K562 (cell line): Measurements from ENCODE around the gene HHATL. TPM values are rescaled to one million over a fixed set of nuclear protein-coding genes. Genes with fewer than 3 reads are reported as not detected.

Source experiments
- ATAC-seq: fragments of 200-7000 bp; cut with Tn5 transposase; 3 replicates; pipeline ENCODE4 v1.9.1; 2020; ENCODE audit warnings: moderate library complexity
- BruUV-seq: library from RNA; stranded (reverse); fragments of 400-500 nt; replicated peaks from 2 replicates; lab custom pipeline; 2021; lab: Mats Ljungman, UMichigan
- CTCF ChIA-PET: fragments of 300-600 bp; formaldehyde crosslinking; extraction: SDS; loops from one replicate; lab custom pipeline; 2021; ENCODE audit warnings: low intra/inter-chr PET ratio; lab: Yijun Ruan, JAX
- POLR2A ChIA-PET: fragments of 300-600, 350-650 bp; sonication (Branson Sonifier 250); formaldehyde crosslinking; extraction: SDS; loops from one replicate; lab custom pipeline; 2021; ENCODE audit warnings: antibody characterized with exemption, inconsistent platforms; lab: Yijun Ruan, JAX
- DNase-seq, 4 experiments: peaks; one replicate each; pipeline versions ENCODE4 v3.0.0 to v3.0.0-alpha.2; 2011 to 2018; ENCODE audit warnings: low spot score in 3 of 4, mixed read lengths in 3 of 4; ENCODE audit errors: extremely low read depth in 1 of 4
- FAIRE-seq: peaks from 2 replicates; lab custom pipeline; 2011; peaks lifted over from hg19 to GRCh38; lab: Jason Lieb, UNC
- H2AFZ ChIP-seq: 2 replicates; pipeline ENCODE4 v1.6.0; 2011; ENCODE audit warnings: low read depth, low read length, control low read depth, inconsistent platforms
- H3K27ac ChIP-seq: fragments of 200-600 bp; 3 replicates; pipeline ENCODE4 v1.8.0; 2011; ENCODE audit warnings: low read depth, mild to moderate bottlenecking, control low read depth, inconsistent platforms, low read length, moderate library complexity, mixed read lengths; ENCODE audit errors: extremely low read depth
- H3K27me3 ChIP-seq, 2 experiments: fragments of 300-600 bp in 1 of 2; 2 replicates in 1 of 2; 3 replicates in 1 of 2; pipeline versions ENCODE4 v1.6.0 to v1.8.0; 2011; ENCODE audit warnings: inconsistent platforms in 2 of 2, low read length in 2 of 2, mild to moderate bottlenecking in 1 of 2, mixed read lengths in 1 of 2, moderate library complexity in 1 of 2; ENCODE audit not compliant: control insufficient read depth in 2 of 2, insufficient read depth in 2 of 2
- H3K36me3 ChIP-seq: fragments of 300-600 bp; 3 replicates; pipeline ENCODE4 v1.8.0; 2011; ENCODE audit warnings: mild to moderate bottlenecking, low read length, inconsistent platforms; ENCODE audit not compliant: control insufficient read depth, insufficient read depth
- H3K4me1 ChIP-seq, 2 experiments: fragments of 200-600 bp in 1 of 2; replicated peaks in 1 of 2; 2 replicates in 1 of 2; 3 replicates in 1 of 2; pipeline versions ENCODE4 v1.5.1 to v1.8.0; 2011; ENCODE audit warnings: inconsistent platforms in 2 of 2, low read length in 2 of 2, mild to moderate bottlenecking in 1 of 2, mixed read lengths in 1 of 2, moderate library complexity in 1 of 2; ENCODE audit not compliant: control insufficient read depth in 2 of 2, insufficient read depth in 2 of 2
- H3K4me2 ChIP-seq: 2 replicates; pipeline ENCODE4 v1.6.1; 2011; ENCODE audit warnings: low read length, control low read depth, inconsistent platforms, mixed read lengths; ENCODE audit not compliant: insufficient read depth
- H3K4me3 ChIP-seq: fragments of 200-600 bp; sonication (generic), shearing (Covaris generic); 2 replicates; pipeline ENCODE4 v1.5.1; 2016; ENCODE audit warnings: control low read depth, inconsistent platforms
- H3K79me2 ChIP-seq: fragments of 200-600 bp; 3 replicates; pipeline ENCODE4 v1.8.0; 2011; ENCODE audit warnings: low read length, inconsistent platforms; ENCODE audit not compliant: control insufficient read depth, insufficient read depth
- H3K9ac ChIP-seq, 2 experiments: 2 replicates each; pipeline versions ENCODE4 v1.6.0 to v1.6.1; 2011; ENCODE audit warnings: low read depth in 2 of 2, low read length in 2 of 2, control low read depth in 1 of 2, inconsistent platforms in 1 of 2, mild to moderate bottlenecking in 1 of 2, mixed read lengths in 1 of 2; ENCODE audit not compliant: insufficient read depth in 1 of 2
- H3K9me1 ChIP-seq: one replicate; pipeline ENCODE4 v1.6.0; 2011; ENCODE audit warnings: inconsistent platforms, mild to moderate bottlenecking, low read length, moderate library complexity; ENCODE audit not compliant: control insufficient read depth, insufficient read depth
- H3K9me3 ChIP-seq: replicated peaks from 2 replicates; pipeline ENCODE4 v1.5.1; 2011; ENCODE audit warnings: low read depth, low read length, inconsistent platforms; ENCODE audit not compliant: control insufficient read depth, insufficient read depth
- H4K20me1 ChIP-seq: replicated peaks from 2 replicates; pipeline ENCODE4 v1.6.1; 2011; ENCODE audit warnings: low read length, inconsistent platforms, mixed read lengths; ENCODE audit not compliant: control insufficient read depth, insufficient read depth
- ELK1 ChIP-seq: sonication (generic); formaldehyde crosslinking; IDR thresholded peaks from 2 replicates; pipeline ENCODE4 v1.8.1; 2022; ENCODE audit warnings: missing genetic modification reagents
- ILF3 ChIP-seq: fragments of 450-650 bp; IDR thresholded peaks from 2 replicates; pipeline ENCODE4 v1.6.1; 2018; ENCODE audit warnings: antibody characterized with exemption, mild to moderate bottlenecking, moderate library complexity, borderline replicate concordance
- KDM4B ChIP-seq, 2 experiments: fragments of 450-650 bp in 1 of 2; sonication (generic) in 1 of 2; IDR thresholded peaks; 2 replicates each; pipeline ENCODE4 v1.6.1; 2016 to 2017; ENCODE audit warnings: borderline replicate concordance in 2 of 2, antibody characterized with exemption in 1 of 2, low read depth in 1 of 2, mild to moderate bottlenecking in 1 of 2
- L3MBTL2 ChIP-seq: fragments of 450-650 bp; IDR thresholded peaks from 2 replicates; pipeline ENCODE4 v1.6.1; 2016; ENCODE audit warnings: mild to moderate bottlenecking, moderate library complexity
- MTA1 ChIP-seq: fragments of 450-650 bp; IDR thresholded peaks from 2 replicates; pipeline ENCODE4 v1.6.1; 2017; ENCODE audit warnings: borderline replicate concordance
- NELFE ChIP-seq: IDR thresholded peaks from 2 replicates; pipeline ENCODE4 v1.6.1; 2011; ENCODE audit warnings: mild to moderate bottlenecking; ENCODE audit not compliant: insufficient read depth, insufficient read length
- NR1H2 ChIP-seq: sonication (generic); formaldehyde crosslinking; IDR thresholded peaks from 2 replicates; pipeline ENCODE4 v1.4.0; 2020; ENCODE audit warnings: mild to moderate bottlenecking, missing genetic modification reagents
- RBM39 ChIP-seq: fragments of 200-400 bp; formaldehyde crosslinking; optimal IDR thresholded peaks from 2 replicates; pipeline ENCODE3; 2018; ENCODE audit warnings: low read depth, low read length
- SREBF2 ChIP-seq: sonication (generic); formaldehyde crosslinking; IDR thresholded peaks from 2 replicates; pipeline ENCODE4 v1.4.0; 2020; ENCODE audit warnings: mild to moderate bottlenecking, missing genetic modification reagents
- ZNF280A ChIP-seq: fragments of 450-650 bp; IDR thresholded peaks from 2 replicates; pipeline ENCODE4 v1.6.1; 2018; ENCODE audit warnings: mild to moderate bottlenecking, low read depth; ENCODE audit not compliant: partially characterized antibody
- ZNF583 ChIP-seq: fragments of 250-450 bp; sonication (Bioruptor Pico); IDR thresholded peaks from 2 replicates; pipeline ENCODE4 v1.4.0; 2020
- ZNF695 ChIP-seq: fragments of 450-650 bp; formaldehyde crosslinking; IDR thresholded peaks from 2 replicates; pipeline ENCODE4 v1.4.0; 2020; ENCODE audit warnings: mild to moderate bottlenecking, moderate library complexity
- WGBS: fragments of 100-300 bp; shearing (Covaris generic); methylation state at CpG from one replicate; pipeline ENCODE4 v1.1.6; 2016; ENCODE audit warnings: low coverage, mixed read lengths; ENCODE audit not compliant: insufficient coverage; ENCODE audit errors: missing lambda C conversion rate; 5-methylcytosine and 5-hydroxymethylcytosine counted together
- in situ Hi-C: fragments of 300-500 bp; cut with MboI; formaldehyde crosslinking; loops from 4 replicates; pipeline ENCODE4 v1.15.0; 2018; ENCODE audit warnings: inconsistent platforms, mixed read lengths
- intact Hi-C: fragments of 100-400 bp; cut with micrococcal nuclease; formaldehyde crosslinking; loops from 2 replicates; pipeline ENCODE4 v1.14.2; 2022
- polyA plus RNA-seq, 8 experiments: library from polyadenylated mRNA; depleted of rRNA in 4 of 8; stranded (reverse) in 5 of 8; unstranded in 3 of 8; fragments of >200 nt; fragmentation: Nextera tagmentation in 2 of 8; fragmentation: Illumina TruSeq in 1 of 8; extraction: Ambion mirVana in 2 of 8; extraction: Trizol in 1 of 8; gene quantifications; 2 replicates each; pipeline versions ENCODE4 v1.2.1 to v1.2.3, GENCODE V29; 2011 to 2014; ENCODE audit warnings: inconsistent platforms in 1 of 8, missing spikeins in 1 of 8
- total RNA-seq, 7 experiments: library from RNA; depleted of rRNA in 6 of 7; stranded (reverse); fragments of >200 nt in 6 of 7; fragmentation: Illumina TruSeq in 2 of 7; extraction: Trizol in 2 of 7; gene quantifications; 2 replicates each; pipeline versions ENCODE4 v1.2.1 to v1.2.3, GENCODE V29; 2011 to 2021; ENCODE audit warnings: low replicate concordance in 1 of 7

Gene HHATL
- total and polyA plus RNA-seq, 9 of the 15 experiments (the other 6 are each of a cell fraction or from before 2014, with no cell fraction given) = not detected

DNA sequence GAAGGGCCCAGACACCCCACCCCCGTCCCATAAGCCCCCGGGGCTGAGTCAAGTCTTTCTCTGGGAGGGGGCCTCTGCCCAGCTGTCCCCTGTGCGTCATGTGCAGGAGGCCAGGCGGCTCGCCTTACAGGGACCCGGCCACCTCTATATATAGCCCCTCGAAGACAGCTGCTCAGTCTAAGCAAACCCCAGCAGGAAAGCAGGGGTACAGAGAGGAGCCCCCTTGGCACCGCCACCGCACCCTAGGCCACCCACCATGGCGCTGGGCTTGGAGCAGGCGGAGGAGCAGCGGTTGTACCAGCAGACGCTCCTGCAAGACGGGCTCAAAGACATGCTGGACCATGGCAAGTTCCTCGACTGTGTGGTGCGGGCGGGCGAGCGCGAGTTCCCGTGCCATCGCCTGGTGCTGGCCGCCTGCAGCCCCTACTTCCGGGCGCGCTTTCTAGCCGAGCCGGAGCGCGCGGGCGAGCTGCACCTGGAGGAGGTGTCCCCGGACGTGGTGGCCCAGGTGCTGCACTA, 17.2 kb downstream of the HHATL start, which contains the start of gene KLHL40:
TSS of gene KLHL40 (plus strand) at position 175 of the 519 bp plus-strand sequence. CDS start at position 257, 82 bp downstream.
- H3K4me3 ChIP-seq = no peak within 1 kb of the TSS

More for the DNA sequence above, 17.2 kb downstream of the HHATL start, which contains the start of gene KLHL40:
- H3K4me1 ChIP-seq = peaks cover 3 to 26% of the 10 kb centered on the region in 2 experiments; a peak in 3 of 5 replicates
- ATAC-seq (no peak), FAIRE-seq (no peak), DNase-seq (no peak)
- 0 out of 2 replicates have a peak, but pooled peaks cover 6% of the 10 kb centered on the region for H4K20me1 ChIP-seq
- no peaks in the 10 kb centered on the region for H3K79me2 ChIP-seq
- WGBS = 19% methylated on average over 34 of the region's 34 CpGs
- in situ Hi-C loops (no loop called here), intact Hi-C loops (no loop called here)
- H3K27me3 ChIP-seq = peaks cover 35 to 68% of the 10 kb centered on the region in 2 experiments
- no peak within 1 kb of the TSS for H3K4me2 ChIP-seq
- CTCF ChIA-PET = no interaction called here
- peaks cover 5% of the 10 kb centered on the region for H3K9me1 ChIP-seq
- peak within 1 kb of the TSS; percentile 42; the same call in 1 of the 2 replicates for H2AFZ ChIP-seq
- H3K9me3 ChIP-seq = no peaks in the 10 kb centered on the region
- no peaks in the 10 kb centered on the region for H3K36me3 ChIP-seq
- H3K9ac ChIP-seq = peak within 1 kb of the TSS in 1 of 2 experiments; percentile 38; a peak in 1 of 4 replicates
- TF ChIP-seq MTA1 (no peak), NELFE (no peak), ELK1 (CRISPR knock-in tag) (no peak), L3MBTL2 (no peak), NR1H2 (no peak), ZNF695 (CRISPR knock-in tag) (no peak), ZNF583 (CRISPR knock-in tag) (no peak), ILF3 (no peak), KDM4B (IDR thresholded peaks at IDR 0.05; ENCODE audit: borderline replicate concordance in 2 of 2, low read depth in 1 of 2) (no peak), SREBF2 (CRISPR knock-in tag) (no peak), ZNF280A (no peak), RBM39 (no peak)
- TF ChIP-seq, all 486 proteins: peak for 0
- POLR2A ChIA-PET = interaction anchor here (0.5 to 1.3 kb wide), 4 partner anchors 15 to 257 kb away, joined by 3 to 4 read pairs (median 4); no protein-coding TSS in a partner anchor
- BruUV-seq = no TSS peak
- H3K27ac ChIP-seq = no peak within 1 kb of the TSS
